SK-N-SH (cell line): ENCODE measurements around the gene POMC. TPM values are rescaled to one million over a fixed set of nuclear protein-coding genes. Genes with fewer than 3 reads are reported as not detected.

Experiments
- CTCF ChIA-PET: fragments of 300-600, 350-600 bp; formaldehyde crosslinking; extraction: SDS; loops from one replicate; lab custom pipeline; 2021; lab: Yijun Ruan, JAX
- POLR2A ChIA-PET: fragments of 350-600 bp; sonication (Branson Sonifier 250); formaldehyde crosslinking; extraction: SDS; loops from one replicate; lab custom pipeline; 2020; ENCODE audit warnings: antibody characterized with exemption, inconsistent platforms; lab: Yijun Ruan, JAX
- DNase-seq: peaks from one replicate; pipeline ENCODE4 v3.0.0; 2012
- H2AFZ ChIP-seq: fragments of 200-600 bp; sonication (generic); 2 replicates; pipeline ENCODE4 v1.8.1; 2016; ENCODE audit warnings: antibody characterized with exemption, mild to moderate bottlenecking, low read depth
- H3F3A ChIP-seq: fragments of 200-600 bp; sonication (generic); replicated peaks from 2 replicates; pipeline ENCODE3; 2016; ENCODE audit warnings: antibody characterized with exemption, mild to moderate bottlenecking; ENCODE audit not compliant: insufficient read depth
- H3K27ac ChIP-seq, 2 experiments: fragments of 200-500 bp in 1 of 2; fragments of 200-600 bp in 1 of 2; sonication (Bioruptor generic) in 1 of 2; sonication (generic), shearing (Covaris generic) in 1 of 2; 2 replicates each; pipeline versions ENCODE4 v1.5.1 to v1.6.1; 2014 to 2016; ENCODE audit warnings: low read depth in 2 of 2, inconsistent platforms in 1 of 2, low read length in 1 of 2, mild to moderate bottlenecking in 1 of 2, mixed read lengths in 1 of 2
- H3K27me3 ChIP-seq: fragments of 200-600 bp; sonication (generic), shearing (Covaris generic); 2 replicates; pipeline ENCODE4 v1.6.1; 2016; ENCODE audit warnings: mixed run types; ENCODE audit not compliant: insufficient read depth
- H3K36me3 ChIP-seq, 2 experiments: fragments of 200-500 bp in 1 of 2; fragments of 200-600 bp in 1 of 2; sonication (Bioruptor generic) in 1 of 2; sonication (generic) in 1 of 2; replicated peaks in 1 of 2; 2 replicates each; pipeline versions ENCODE3 to v1.5.1; 2014 to 2016; ENCODE audit warnings: low read length in 1 of 2, mild to moderate bottlenecking in 1 of 2; ENCODE audit not compliant: insufficient read depth in 2 of 2, control insufficient read depth in 1 of 2
- H3K4me1 ChIP-seq, 2 experiments: fragments of 200-500 bp in 1 of 2; fragments of 200-600 bp in 1 of 2; sonication (Bioruptor generic) in 1 of 2; sonication (generic), shearing (Covaris generic) in 1 of 2; 2 replicates each; pipeline versions ENCODE4 v1.5.1 to v1.6.1; 2014 to 2016; ENCODE audit warnings: low read depth in 1 of 2, low read length in 1 of 2, mixed run types in 1 of 2; ENCODE audit not compliant: insufficient read depth in 2 of 2, control insufficient read depth in 1 of 2
- H3K4me2 ChIP-seq: fragments of 200-600 bp; sonication (generic), shearing (Covaris generic); 2 replicates; pipeline ENCODE4 v1.6.1; 2017; ENCODE audit warnings: mixed run types
- H3K4me3 ChIP-seq, 2 experiments: fragments of 200-500 bp in 1 of 2; fragments of 200-600 bp in 1 of 2; sonication (Bioruptor generic) in 1 of 2; sonication (generic), shearing (Covaris generic) in 1 of 2; 2 replicates each; pipeline versions ENCODE4 v1.5.1 to v1.8.1; 2014 to 2016; ENCODE audit warnings: low read depth in 2 of 2, inconsistent platforms in 1 of 2, low read length in 1 of 2, mild to moderate bottlenecking in 1 of 2, mixed read lengths in 1 of 2, moderate library complexity in 1 of 2
- H3K79me2 ChIP-seq: fragments of 200-600 bp; sonication (generic); 2 replicates; pipeline ENCODE4 v1.8.1; 2017; ENCODE audit warnings: mild to moderate bottlenecking; ENCODE audit not compliant: insufficient read depth
- H3K9ac ChIP-seq: fragments of 200-600 bp; sonication (generic); 2 replicates; pipeline ENCODE4 v1.6.1; 2017; ENCODE audit warnings: mixed run types
- H3K9me2 ChIP-seq: fragments of 200-600 bp; sonication (generic); 2 replicates; pipeline ENCODE4 v1.6.1; 2017; ENCODE audit warnings: mixed run types
- H3K9me3 ChIP-seq: fragments of 200-600 bp; sonication (generic); 2 replicates; pipeline ENCODE4 v1.6.1; 2017; ENCODE audit warnings: mixed run types, mild to moderate bottlenecking, moderate library complexity
- H4K20me1 ChIP-seq: fragments of 200-600 bp; sonication (generic); 2 replicates; pipeline ENCODE4 v1.6.1; 2017; ENCODE audit warnings: mild to moderate bottlenecking, mixed run types; ENCODE audit not compliant: insufficient read depth
- CHD2 ChIP-seq: fragments of 150-350 bp; IDR thresholded peaks from 2 replicates; pipeline ENCODE4 v1.6.1; 2018; ENCODE audit warnings: low read length; ENCODE audit not compliant: partially characterized antibody
- EP300 ChIP-seq, 2 experiments: IDR thresholded peaks; 2 replicates each; pipeline versions ENCODE4 v1.4.0 to v1.6.1; 2012; ENCODE audit warnings: borderline replicate concordance in 1 of 2, low read depth in 1 of 2, low read length in 1 of 2
- EZH2phosphoT487 ChIP-seq: fragments of 200-600 bp; sonication (generic); IDR thresholded peaks from 2 replicates; pipeline ENCODE4 v1.6.1; 2017; ENCODE audit warnings: low read depth, mixed run types, mild to moderate bottlenecking, antibody characterized with exemption, moderate library complexity, borderline replicate concordance
- FOSL2 ChIP-seq: IDR thresholded peaks from 2 replicates; pipeline ENCODE4 v1.4.0; 2012; ENCODE audit warnings: low read depth, mild to moderate bottlenecking, moderate library complexity, borderline replicate concordance
- GATA2 ChIP-seq: sonication (generic); formaldehyde crosslinking; IDR thresholded peaks from 2 replicates; pipeline ENCODE4 v1.5.0; 2020; ENCODE audit warnings: mild to moderate bottlenecking, missing genetic modification reagents
- JUND ChIP-seq: IDR thresholded peaks from 2 replicates; pipeline ENCODE4 v1.4.0; 2012
- MAX ChIP-seq: IDR thresholded peaks from 2 replicates; pipeline ENCODE4 v1.4.0; 2012; ENCODE audit warnings: low read depth
- MEF2A ChIP-seq: IDR thresholded peaks from 2 replicates; pipeline ENCODE4 v1.4.0; 2012; ENCODE audit warnings: low read depth, borderline replicate concordance
- NRF1 ChIP-seq: IDR thresholded peaks from 2 replicates; pipeline ENCODE4 v1.6.1; 2012; ENCODE audit warnings: low read depth, mild to moderate bottlenecking, low read length
- PBX3 ChIP-seq: IDR thresholded peaks from 2 replicates; pipeline ENCODE4; 2012
- RAD21 ChIP-seq: IDR thresholded peaks from 2 replicates; pipeline ENCODE4 v1.6.1; 2012; ENCODE audit warnings: mild to moderate bottlenecking, low read length
- REST ChIP-seq: IDR thresholded peaks from 2 replicates; pipeline ENCODE4 v1.6.1; 2012; ENCODE audit warnings: mild to moderate bottlenecking, low read depth, low read length, moderate library complexity
- RFX5 ChIP-seq: IDR thresholded peaks from 2 replicates; pipeline ENCODE4 v1.6.1; 2012; ENCODE audit warnings: mild to moderate bottlenecking, improper control_type of control experiment, low read length
- SIN3A ChIP-seq: IDR thresholded peaks from 2 replicates; pipeline ENCODE4 v1.6.1; 2012; ENCODE audit warnings: low read depth, mild to moderate bottlenecking, low read length, moderate library complexity, borderline replicate concordance
- SMC3 ChIP-seq: IDR thresholded peaks from 2 replicates; pipeline ENCODE4 v1.6.1; 2012; ENCODE audit warnings: low read depth, low read length, improper control_type of control experiment
- TCF12 ChIP-seq: IDR thresholded peaks from 2 replicates; pipeline ENCODE4 v1.4.0; 2012
- USF1 ChIP-seq: IDR thresholded peaks from 2 replicates; pipeline ENCODE4 v1.4.0; 2012; ENCODE audit warnings: low read depth, borderline replicate concordance
- USF2 ChIP-seq: fragments of 150-350 bp; IDR thresholded peaks from 2 replicates; pipeline ENCODE4 v1.6.1; 2017; ENCODE audit warnings: antibody characterized with exemption, low read length, low read depth, borderline replicate concordance
- WGBS: methylation state at CpG from one replicate; pipeline ENCODE4 v1.1.6; 2017; ENCODE audit warnings: low lambda C conversion rate; 5-methylcytosine and 5-hydroxymethylcytosine counted together
- polyA plus RNA-seq, 3 experiments: library from polyadenylated mRNA; depleted of rRNA; stranded (reverse); fragments of >200 nt; gene quantifications; 2 replicates each; pipeline ENCODE4 v1.2.3, GENCODE V29; 2012

Gene POMC
- polyA plus RNA-seq, 1 of the 3 experiments (the other 2 are of a cell fraction), result not detected

- H4K20me1 ChIP-seq, result no peaks in the 10 kb centered on the region
- 83% methylated on average over 10 of the region's 10 CpGs for WGBS
- H3F3A ChIP-seq, result no peaks in the 10 kb centered on the region
- POLR2A ChIA-PET, result no interaction called here
- no peaks in the 10 kb centered on the region for H3K27me3 ChIP-seq
- no peaks in the 10 kb centered on the region for H3K9me3 ChIP-seq
- H3K36me3 ChIP-seq, result no peaks in the 10 kb centered on the region
- H3K9me2 ChIP-seq, result no peaks in the 10 kb centered on the region
- H3K27ac ChIP-seq, result no peak overlapping the region
- no peak overlapping the region for H3K4me2 ChIP-seq
- no peak overlapping the region for H2AFZ ChIP-seq
- no peak overlapping the region for H3K9ac ChIP-seq
- peaks cover 0 to 9% of the 10 kb centered on the region in 2 experiments; a peak in 1 of 4 replicates for H3K4me1 ChIP-seq
- DNase-seq, result no peak
- H3K4me3 ChIP-seq, result no peak overlapping the region
- CTCF ChIA-PET, result interaction anchor here (1.2 to 2.2 kb wide), 3 partner anchors 26 to 180 kb away, joined by 7 to 14 read pairs (median 7); no protein-coding TSS in a partner anchor
- TF ChIP-seq SMC3, result no peak
- no peak for TF ChIP-seq RFX5
- TF ChIP-seq EZH2phosphoT487, result no peak
- TF ChIP-seq REST, result no peak
- no peak for TF ChIP-seq RAD21
- no peak for TF ChIP-seq CHD2
- TF ChIP-seq JUND, result no peak
- TF ChIP-seq MEF2A, result no peak
- no peak for TF ChIP-seq FOSL2
- no peak for TF ChIP-seq SIN3A
- no peak for TF ChIP-seq MAX
- no peaks in the 10 kb centered on the region for H3K79me2 ChIP-seq
Measured at GRCh38 chr2:25155401-25155800, 13.0 kb downstream of the POMC start.

- WGBS, result 95% methylated on average over 12 of the region's 12 CpGs
- no peaks in the 10 kb centered on the region for H3K4me1 ChIP-seq
- no peaks in the 10 kb centered on the region for H3K9me3 ChIP-seq
- no peaks in the 10 kb centered on the region for H4K20me1 ChIP-seq
- DNase-seq, result no peak
- no peak overlapping the region for H3K4me3 ChIP-seq
- no peaks in the 10 kb centered on the region for H3F3A ChIP-seq
- no peaks in the 10 kb centered on the region for H3K9me2 ChIP-seq
- H3K27ac ChIP-seq, result no peak overlapping the region
- ChIA-PET POLR2A (no interaction called here), CTCF (interaction anchor here (0.6 to 2.4 kb wide), 7 partner anchors 14 to 1825 kb away, joined by 3 to 8 read pairs (median 4); no protein-coding TSS in a partner anchor)
- no peaks in the 10 kb centered on the region for H3K27me3 ChIP-seq
- H3K9ac ChIP-seq, result no peak overlapping the region
- TF ChIP-seq SIN3A (no peak), FOSL2 (no peak), MEF2A (no peak), RFX5 (no peak), EP300 (IDR thresholded peaks at IDR 0.05; ENCODE audit: borderline replicate concordance in 1 of 2, low read depth in 1 of 2, low read length in 1 of 2) (no peak), CHD2 (no peak), JUND (no peak), GATA2 (CRISPR knock-in tag) (no peak), PBX3 (no peak), NRF1 (no peak), TCF12 (no peak), USF2 (no peak), USF1 (no peak)
- no peak overlapping the region for H3K4me2 ChIP-seq
- H3K36me3 ChIP-seq, result no peaks in the 10 kb centered on the region
- no peak overlapping the region for H2AFZ ChIP-seq
- H3K79me2 ChIP-seq, result no peaks in the 10 kb centered on the region
Measured at GRCh38 chr2:25151718-25152117, 16.7 kb downstream of the POMC start.
